ENCODE results near the gene POTEB3. TPM values are rescaled to one million over a fixed set of nuclear protein-coding genes. Genes with fewer than 3 reads are reported as not detected.
"Not testable (repeated sequence)": the region's sequence is repeated elsewhere in the genome, so short reads cannot be mapped to it uniquely, and the experiment has no call there.

The POTEB3 gene
- polyA plus RNA-seq (2011; rRNA removed) (not detected in 2 replicates), polyA plus RNA-seq (2017; fragmentation: RNase III; extraction: RNeasy Plus Mini Kit Qiagen cat#74134 plus additional on column Dnase treatment) (not detected in 3 replicates), polyA minus RNA-seq (2011; rRNA and poly(A)+ RNA removed) (not detected in 2 replicates)
- polyA plus RNA-seq (2012; cell fraction: cytosol; rRNA removed), result not detected in 2 replicates
- polyA plus RNA-seq (2012; cell fraction: nucleus; rRNA removed), result not detected in 2 replicates

DNA sequence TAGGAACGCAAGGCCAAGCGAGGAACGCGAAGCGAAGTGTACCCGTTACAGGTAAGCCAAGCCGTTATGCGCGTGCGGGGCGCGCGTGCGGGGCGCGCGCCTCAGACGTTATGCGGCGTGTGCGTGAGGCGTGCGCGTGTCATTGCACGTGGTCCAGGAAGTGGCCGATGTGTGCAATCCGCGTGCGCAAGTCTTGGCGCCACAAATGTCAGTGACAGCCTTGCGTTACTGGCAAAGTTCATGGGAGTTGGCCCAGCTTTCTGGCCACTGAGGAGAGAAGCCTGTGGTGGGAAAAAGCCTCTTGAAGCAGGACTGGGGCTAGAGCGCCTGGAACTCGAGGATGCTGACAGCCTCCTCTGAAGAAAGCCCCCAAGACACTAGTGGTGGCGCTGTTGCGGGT, at the start of gene POTEB3:
POTEB3 (minus strand) TSS at position 101 of the 400 bp plus-strand sequence. CDS start 488 bp downstream, outside the sequence.
- H3K4me2 ChIP-seq; H3K27ac ChIP-seq; H3K4me1 ChIP-seq; ATAC-seq; CTCF ChIA-PET; H3K9me3 ChIP-seq; H3K4me3 ChIP-seq; FAIRE-seq; DNase-seq (ENCODE audit: low read depth in 1 of 2, low spot score in 1 of 2); POLR2A ChIA-PET: not testable (repeated sequence)
- WGBS (ENCODE audit: missing lambda C conversion rate), result no CpG with 5 or more reads among the region's 35 CpGs

DNA sequence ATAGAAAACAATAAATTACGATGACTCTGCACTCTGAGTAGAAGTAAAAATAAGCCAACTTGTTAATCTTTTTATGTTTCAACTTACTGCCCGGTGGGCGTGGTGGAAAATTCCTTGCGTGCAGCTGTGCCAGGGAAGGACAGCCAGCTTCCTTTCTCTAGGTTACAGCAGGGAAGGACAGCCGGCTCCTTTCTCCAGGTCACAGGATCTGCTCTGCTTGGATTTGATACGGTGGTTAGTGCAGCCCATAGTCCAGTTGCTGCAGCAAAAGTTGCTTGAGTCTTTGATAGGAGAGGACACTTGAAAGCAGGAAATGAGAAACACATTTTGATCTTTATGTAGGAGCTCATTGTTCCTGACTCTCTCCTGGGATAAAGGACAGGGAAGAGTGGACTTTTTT, 13.4 kb upstream of the POTEB3 start:
- H3K9me3 ChIP-seq; H3K4me3 ChIP-seq; DNase-seq (ENCODE audit: low read depth in 1 of 2, low spot score in 1 of 2); H3K4me2 ChIP-seq; H3K27ac ChIP-seq; FAIRE-seq; CTCF ChIA-PET; ATAC-seq; POLR2A ChIA-PET; H3K4me1 ChIP-seq: not testable (repeated sequence)
- WGBS (ENCODE audit: missing lambda C conversion rate), result no CpG with 5 or more reads among the region's 6 CpGs

DNA sequence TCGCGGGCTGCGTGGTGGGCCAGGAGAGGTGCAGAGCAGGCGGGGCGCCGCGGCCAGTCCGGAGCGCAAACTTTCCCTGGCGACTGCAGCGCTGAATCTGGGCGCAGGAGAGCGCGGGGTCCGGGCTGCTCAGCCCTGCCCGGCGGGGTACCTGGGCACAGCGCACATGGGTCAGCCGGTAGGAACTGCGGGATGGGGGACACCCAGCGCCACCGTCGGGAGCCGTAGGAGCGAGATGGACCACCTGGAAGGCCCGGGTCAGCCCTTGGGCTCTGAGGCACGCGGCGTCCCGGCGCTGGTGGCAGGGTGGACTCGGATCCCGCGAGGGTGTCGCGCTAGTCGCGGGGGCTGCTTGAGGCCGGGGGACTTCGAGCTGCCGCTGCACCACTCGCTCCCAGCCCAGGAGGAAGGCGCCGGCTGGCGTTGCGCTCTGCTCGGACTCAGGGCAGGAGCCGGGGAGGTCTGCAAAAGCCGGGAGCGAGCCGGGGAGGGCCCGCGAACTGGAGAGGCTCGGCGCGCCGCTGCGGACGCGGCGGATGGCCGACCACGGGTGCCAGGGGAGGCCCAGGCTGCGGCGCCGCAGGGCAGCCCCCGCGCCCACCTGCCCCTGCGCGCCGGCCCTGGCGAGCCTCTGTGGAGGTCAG, 11.7 kb upstream of the POTEB3 start:
- no CpG with 5 or more reads among the region's 72 CpGs for WGBS (ENCODE audit: missing lambda C conversion rate)
- H3K4me2 ChIP-seq; ATAC-seq; CTCF ChIA-PET; DNase-seq (ENCODE audit: low read depth in 1 of 2, low spot score in 1 of 2); FAIRE-seq; H3K9me3 ChIP-seq; H3K4me3 ChIP-seq; POLR2A ChIA-PET; H3K4me1 ChIP-seq; H3K27ac ChIP-seq: not testable (repeated sequence)

DNA sequence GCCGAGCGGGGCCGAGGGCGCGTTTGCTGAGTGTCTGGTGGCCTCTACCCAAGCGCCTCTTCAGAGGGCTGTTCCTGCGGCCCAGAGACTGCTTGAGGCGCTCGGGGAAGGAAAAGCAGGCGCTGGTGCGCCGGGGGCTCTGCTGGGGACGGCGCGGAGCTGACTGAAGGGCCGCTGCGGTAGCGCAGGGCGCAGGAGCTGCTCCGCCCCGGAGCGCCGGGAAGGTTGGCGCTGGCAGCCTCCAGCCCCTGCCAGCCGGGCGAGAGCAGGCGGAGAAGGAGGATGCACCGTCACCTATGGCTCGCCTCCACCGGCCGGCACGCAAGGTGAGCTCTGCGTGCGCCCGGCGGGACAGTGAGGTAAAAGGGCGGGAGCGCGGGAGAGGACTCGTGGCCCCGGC, 11.2 kb upstream of the POTEB3 start:
- H3K9me3 ChIP-seq; H3K4me3 ChIP-seq; CTCF ChIA-PET; POLR2A ChIA-PET; FAIRE-seq; ATAC-seq; H3K4me1 ChIP-seq; H3K27ac ChIP-seq; H3K4me2 ChIP-seq; DNase-seq (ENCODE audit: low read depth in 1 of 2, low spot score in 1 of 2): not testable (repeated sequence)
- no CpG with 5 or more reads among the region's 41 CpGs for WGBS (ENCODE audit: missing lambda C conversion rate)

DNA sequence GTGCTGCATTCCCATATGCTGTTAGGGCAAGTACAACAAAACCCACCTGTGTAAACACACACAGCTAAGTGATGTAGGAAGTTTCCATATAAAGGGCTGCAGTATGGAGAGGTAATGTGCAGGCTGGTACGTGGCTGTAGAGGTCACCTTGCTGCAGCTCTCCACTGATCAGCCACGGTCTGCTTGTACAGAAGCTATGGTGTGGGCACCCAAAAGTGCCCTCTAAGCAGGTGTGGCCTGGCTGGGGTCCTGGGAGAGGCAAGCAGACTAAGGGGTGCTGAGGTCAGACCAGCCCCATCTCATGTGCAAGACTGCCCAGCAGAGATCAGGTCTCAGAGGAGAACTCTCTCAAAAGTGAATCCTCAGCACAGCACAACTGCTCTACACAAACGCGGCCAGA, 32.9 kb downstream of the POTEB3 start:
- H3K9me3 ChIP-seq; H3K4me1 ChIP-seq; FAIRE-seq; H3K4me2 ChIP-seq; ATAC-seq; POLR2A ChIA-PET; CTCF ChIA-PET; H3K4me3 ChIP-seq; DNase-seq (ENCODE audit: low read depth in 1 of 2, low spot score in 1 of 2); H3K27ac ChIP-seq: not testable (repeated sequence)
- WGBS (ENCODE audit: missing lambda C conversion rate), result 33% methylated on average over 1 of the region's 4 CpGs

DNA sequence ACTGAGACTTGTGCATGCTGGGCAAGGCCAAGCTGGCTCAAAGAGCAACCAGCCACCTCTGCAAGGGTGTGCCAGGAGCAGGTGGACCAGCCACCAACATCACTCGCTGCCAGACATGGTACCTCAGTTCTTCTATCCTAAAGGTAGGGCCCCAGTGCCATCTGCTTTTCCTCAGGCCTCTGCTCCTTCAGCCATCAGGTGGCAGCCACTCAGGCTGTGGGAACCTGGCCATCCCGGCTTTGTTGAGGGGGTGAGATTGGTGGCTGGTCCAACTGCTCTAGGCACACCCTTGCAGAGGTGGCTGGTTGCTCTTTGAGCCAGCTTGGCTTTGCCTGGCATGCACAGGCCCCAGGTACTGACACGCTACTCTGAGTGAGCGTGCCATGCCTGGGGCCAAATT, 38.8 kb downstream of the POTEB3 start:
- DNase-seq (ENCODE audit: low read depth in 1 of 2, low spot score in 1 of 2); H3K27ac ChIP-seq; FAIRE-seq; POLR2A ChIA-PET; H3K4me3 ChIP-seq; CTCF ChIA-PET; H3K9me3 ChIP-seq; ATAC-seq; H3K4me2 ChIP-seq; H3K4me1 ChIP-seq: not testable (repeated sequence)
- no CpG with 5 or more reads among the region's 4 CpGs for WGBS (ENCODE audit: missing lambda C conversion rate)

DNA sequence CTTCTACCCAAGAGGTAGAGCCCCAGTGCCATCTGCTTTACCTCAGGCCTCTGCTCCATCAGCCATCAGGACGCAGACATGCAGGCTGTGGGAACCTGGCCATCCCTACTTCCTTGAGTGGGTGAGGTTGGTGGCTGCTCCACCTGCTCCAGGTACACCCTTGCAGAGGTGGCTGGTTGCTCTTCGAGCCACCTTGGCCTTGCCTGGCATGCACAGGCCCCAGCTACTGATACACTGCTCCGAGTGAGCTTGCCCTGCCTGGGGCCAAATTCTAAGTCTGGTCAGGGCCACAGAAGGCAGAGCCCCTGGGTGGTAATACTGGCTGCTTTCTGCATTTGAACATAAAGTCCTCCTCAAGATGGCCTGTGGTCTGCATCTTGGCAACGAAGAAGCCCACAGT, 41.2 kb downstream of the POTEB3 start:
- DNase-seq (ENCODE audit: low read depth in 1 of 2, low spot score in 1 of 2); H3K9me3 ChIP-seq; H3K4me3 ChIP-seq; POLR2A ChIA-PET; ATAC-seq; H3K4me2 ChIP-seq; CTCF ChIA-PET; H3K27ac ChIP-seq; H3K4me1 ChIP-seq; FAIRE-seq: not testable (repeated sequence)
- no CpG with 5 or more reads among the region's 4 CpGs for WGBS (ENCODE audit: missing lambda C conversion rate)

DNA sequence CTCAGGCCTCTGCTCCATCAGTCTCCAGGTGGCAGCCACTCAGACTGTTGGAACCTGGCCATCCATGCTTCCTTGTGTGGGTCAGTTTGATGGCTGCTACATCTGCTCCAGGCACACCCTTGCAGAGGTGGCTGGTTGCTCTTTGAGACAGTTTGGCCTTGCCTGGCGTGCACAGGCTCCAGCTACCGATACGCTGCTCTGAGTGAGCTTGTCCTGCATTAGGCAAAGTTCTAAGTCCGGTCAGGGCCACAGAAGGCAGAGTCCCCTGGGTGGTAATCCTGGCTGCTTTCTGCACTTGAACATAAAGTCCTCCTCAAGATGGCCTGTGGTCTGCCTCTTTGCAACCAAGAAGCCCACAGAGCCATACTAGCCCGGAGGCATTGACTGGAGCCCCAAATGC, 41.8 kb downstream of the POTEB3 start:
- CTCF ChIA-PET; H3K4me1 ChIP-seq; POLR2A ChIA-PET; FAIRE-seq; DNase-seq (ENCODE audit: low read depth in 1 of 2, low spot score in 1 of 2); H3K27ac ChIP-seq; H3K4me2 ChIP-seq; ATAC-seq; H3K4me3 ChIP-seq; H3K9me3 ChIP-seq: not testable (repeated sequence)
- WGBS (ENCODE audit: missing lambda C conversion rate), result no CpG with 5 or more reads among the region's 5 CpGs

DNA sequence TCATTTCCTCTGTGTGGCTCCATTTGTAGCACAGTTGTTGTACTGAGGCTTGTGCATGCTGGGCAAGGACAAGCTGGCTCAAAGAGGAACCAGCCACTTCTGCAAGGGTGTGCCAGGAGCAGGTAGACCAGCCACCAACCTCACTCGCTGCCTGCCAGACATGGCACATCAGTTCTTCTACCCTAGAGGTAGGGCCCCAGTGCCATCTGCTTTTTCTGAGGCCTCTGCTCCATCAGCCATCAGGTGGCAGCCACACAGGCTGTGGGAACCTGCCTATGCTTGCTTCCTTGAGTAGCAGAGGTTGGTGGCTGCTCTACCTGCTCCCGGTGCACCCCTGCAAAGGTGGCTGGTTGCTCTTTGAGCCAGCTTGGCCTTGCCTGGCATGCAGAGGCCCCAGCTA, 42.6 kb downstream of the POTEB3 start:
- H3K9me3 ChIP-seq; H3K27ac ChIP-seq; H3K4me2 ChIP-seq; POLR2A ChIA-PET; H3K4me3 ChIP-seq; CTCF ChIA-PET; H3K4me1 ChIP-seq; DNase-seq (ENCODE audit: low read depth in 1 of 2, low spot score in 1 of 2); FAIRE-seq; ATAC-seq: not testable (repeated sequence)
- no CpG with 5 or more reads among the region's 2 CpGs for WGBS (ENCODE audit: missing lambda C conversion rate)

DNA sequence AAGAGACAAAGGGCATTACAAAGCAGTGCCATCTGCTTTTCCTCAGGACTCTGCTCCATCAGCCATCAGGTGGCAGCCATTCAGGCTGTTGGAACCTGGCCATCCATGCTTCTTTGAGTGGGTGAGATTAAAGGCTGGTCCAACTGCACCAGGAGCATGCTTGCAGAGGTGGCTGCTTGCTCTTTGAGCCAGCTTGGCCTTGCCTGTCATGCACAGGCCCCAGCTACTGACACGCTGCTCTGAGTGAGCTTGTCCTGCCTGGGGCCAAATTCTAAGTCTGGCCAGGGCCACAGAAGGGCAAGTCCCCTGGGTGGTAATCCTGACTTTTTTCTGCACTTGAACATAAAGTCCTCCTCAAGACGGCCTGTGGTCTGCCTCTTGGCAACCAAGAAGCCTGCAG, 43.1 kb downstream of the POTEB3 start:
- no CpG with 5 or more reads among the region's 2 CpGs for WGBS (ENCODE audit: missing lambda C conversion rate)
- H3K4me2 ChIP-seq; H3K9me3 ChIP-seq; DNase-seq (ENCODE audit: low read depth in 1 of 2, low spot score in 1 of 2); H3K4me3 ChIP-seq; FAIRE-seq; ATAC-seq; POLR2A ChIA-PET; H3K27ac ChIP-seq; CTCF ChIA-PET; H3K4me1 ChIP-seq: not testable (repeated sequence)

DNA sequence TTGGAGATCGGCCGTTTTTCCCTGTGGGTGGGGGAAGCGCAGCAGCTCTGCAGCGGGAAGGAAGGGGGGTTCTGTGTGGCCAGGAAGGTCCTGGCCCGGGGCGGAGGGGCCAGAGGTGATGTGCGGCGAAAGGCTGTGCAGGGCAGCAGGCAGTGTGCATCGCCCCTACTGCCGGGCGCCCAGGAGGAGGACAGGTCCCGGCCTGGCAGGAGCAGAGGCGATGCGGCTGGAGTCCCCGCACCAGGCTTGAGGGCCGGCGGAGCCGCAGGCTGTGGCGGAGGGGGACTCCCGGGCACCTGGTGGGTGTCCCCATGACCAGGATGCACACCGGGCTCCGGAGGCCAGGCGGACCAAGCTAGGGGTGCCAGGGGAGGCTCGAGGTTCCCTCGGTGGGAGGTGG, 54.3 kb downstream of the POTEB3 start:
- ATAC-seq; H3K27ac ChIP-seq; CTCF ChIA-PET; H3K9me3 ChIP-seq; DNase-seq (ENCODE audit: low read depth in 1 of 2, low spot score in 1 of 2); FAIRE-seq; H3K4me3 ChIP-seq; H3K4me1 ChIP-seq; POLR2A ChIA-PET; H3K4me2 ChIP-seq: not testable (repeated sequence)
- no CpG with 5 or more reads among the region's 25 CpGs for WGBS (ENCODE audit: missing lambda C conversion rate)

DNA sequence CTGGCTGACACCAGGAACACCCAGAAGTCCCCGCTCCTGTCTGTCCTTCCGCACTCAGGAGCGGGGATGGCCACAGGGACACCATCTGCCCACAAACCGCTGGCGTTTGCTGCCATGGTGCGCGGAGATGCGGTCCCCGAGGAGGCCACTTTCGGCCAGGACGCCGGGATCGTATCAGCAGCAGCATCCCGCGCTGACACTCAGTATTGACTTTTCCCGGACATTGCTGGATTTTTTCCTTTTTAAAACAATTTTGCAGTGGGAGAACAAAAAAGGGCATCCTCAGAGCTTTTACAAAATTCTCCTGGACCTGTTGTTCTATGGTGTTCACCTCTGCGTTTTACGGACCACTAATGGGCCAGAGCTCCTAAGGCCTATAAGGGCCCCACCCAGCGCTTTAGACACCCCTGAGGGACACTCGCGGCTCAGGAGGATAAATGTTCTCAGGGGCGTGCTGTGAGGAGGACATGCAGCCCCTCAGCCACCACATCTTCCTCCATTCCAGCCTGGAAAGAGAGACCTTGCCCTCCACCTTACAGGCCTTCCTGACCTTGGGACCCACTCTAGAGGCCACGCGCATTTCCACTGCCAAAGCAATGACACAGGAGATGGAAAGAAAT, 56.3 kb downstream of the POTEB3 start:
- not testable (repeated sequence) for FAIRE-seq

More for the DNA sequence above, 56.3 kb downstream of the POTEB3 start:
- CTCF ChIA-PET; H3K9me3 ChIP-seq; H3K27ac ChIP-seq; ATAC-seq; POLR2A ChIA-PET; DNase-seq (ENCODE audit: low read depth in 1 of 2, low spot score in 1 of 2); H3K4me2 ChIP-seq; H3K4me3 ChIP-seq; H3K4me1 ChIP-seq: not testable (repeated sequence)
- WGBS (ENCODE audit: missing lambda C conversion rate), result no CpG with 5 or more reads among the region's 24 CpGs

Measured in A549 (cell line).